Measurements from ENCODE around the gene SLC1A7.

Gene SLC1A7

GRCh38 chr1:53075761-53076163 lies 66.7 kb downstream of the SLC1A7 start:
- POLR2A ChIA-PET, result no interaction called here
- no peak for DNase-seq (ENCODE audit: extremely low spot score)
- TF ChIP-seq CTCF (IDR thresholded peaks at IDR 0.05; ENCODE audit: control extremely low read depth, extremely low read depth, low read depth, missing control alignments), result no peak
- CTCF ChIA-PET, result no interaction called here

DNA sequence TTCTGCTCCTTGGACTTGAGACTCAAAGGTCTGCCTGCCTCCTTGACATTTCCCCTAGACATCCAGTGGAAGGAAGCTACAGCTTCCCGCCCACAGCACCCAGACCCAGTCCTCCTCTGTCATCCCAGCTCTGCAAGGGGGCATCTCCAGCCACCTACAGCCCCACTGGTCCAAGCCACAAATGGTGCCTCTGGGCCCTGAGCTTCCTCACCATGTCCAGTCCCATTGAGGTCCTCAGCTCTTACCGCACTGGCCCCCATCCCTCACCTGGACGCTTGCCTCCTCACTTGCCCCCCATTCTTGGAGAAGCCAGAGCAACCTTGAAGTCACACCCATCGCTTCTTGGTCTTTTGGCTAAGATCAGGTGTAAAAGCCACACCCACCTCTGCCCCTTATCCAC lies 67.2 kb downstream of the SLC1A7 start:
- no peak for DNase-seq (ENCODE audit: extremely low spot score)
- ChIA-PET POLR2A (no interaction called here), CTCF (no interaction called here)
- no peak for TF ChIP-seq CTCF (IDR thresholded peaks at IDR 0.05; ENCODE audit: control extremely low read depth, extremely low read depth, low read depth, missing control alignments)

- no peak for TF ChIP-seq CTCF (IDR thresholded peaks at IDR 0.05; ENCODE audit: control extremely low read depth, extremely low read depth, low read depth, missing control alignments)
- CTCF ChIA-PET, result no interaction called here
- no peak for DNase-seq (ENCODE audit: extremely low spot score)
- POLR2A ChIA-PET, result no interaction called here
Measured at GRCh38 chr1:53074313-53075154, 67.9 kb downstream of the SLC1A7 start.

DNA sequence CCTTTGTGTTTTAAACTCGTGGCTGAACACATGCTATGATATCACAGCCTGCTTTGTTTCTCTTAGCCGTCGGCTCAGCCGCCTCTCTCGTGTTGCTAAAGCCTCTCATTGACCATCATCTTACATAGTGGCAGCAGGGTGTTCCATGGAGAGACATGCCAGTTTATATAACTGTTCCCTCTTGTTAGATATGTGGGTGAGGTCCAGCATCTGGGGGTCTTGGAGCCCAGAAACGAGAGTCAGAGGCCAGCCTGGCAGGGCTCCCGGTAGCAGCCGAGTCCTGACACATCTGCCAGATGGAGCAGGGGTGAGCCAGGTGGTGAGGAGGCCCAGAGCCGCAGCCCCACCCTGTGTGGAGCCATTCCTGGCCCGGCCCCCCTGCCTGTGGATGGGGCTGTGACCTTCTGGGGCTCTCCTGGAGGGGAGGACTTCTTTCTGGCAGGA lies 68.5 kb downstream of the SLC1A7 start:
- ChIA-PET POLR2A (no interaction called here), CTCF (no interaction called here)
- TF ChIP-seq CTCF (IDR thresholded peaks at IDR 0.05; ENCODE audit: control extremely low read depth, extremely low read depth, low read depth, missing control alignments), result no peak
- no peak for DNase-seq (ENCODE audit: extremely low spot score)

DNA sequence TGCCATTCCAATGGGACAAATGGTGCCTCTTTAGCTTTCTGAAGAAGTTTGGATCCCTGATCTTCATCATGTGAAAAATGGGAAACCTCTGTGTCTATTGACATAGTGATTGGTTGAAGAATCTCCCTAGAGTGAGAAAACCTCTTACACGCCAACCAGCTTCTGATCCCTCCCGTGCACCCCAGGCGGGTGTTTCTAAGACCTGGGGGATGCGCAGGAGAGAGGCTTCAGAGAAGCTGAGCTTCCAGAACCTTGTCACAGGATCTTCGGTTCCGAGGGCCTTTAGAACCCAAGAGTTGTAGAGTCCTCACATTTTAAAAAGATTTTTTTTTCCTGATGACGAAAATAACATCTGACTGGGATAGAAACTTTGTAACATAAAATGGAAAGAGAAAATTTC lies 69.2 kb downstream of the SLC1A7 start:
- ChIA-PET CTCF (no interaction called here), POLR2A (no interaction called here)
- no peak for TF ChIP-seq CTCF (IDR thresholded peaks at IDR 0.05; ENCODE audit: control extremely low read depth, extremely low read depth, low read depth, missing control alignments)
- DNase-seq (ENCODE audit: extremely low spot score), result no peak

DNA sequence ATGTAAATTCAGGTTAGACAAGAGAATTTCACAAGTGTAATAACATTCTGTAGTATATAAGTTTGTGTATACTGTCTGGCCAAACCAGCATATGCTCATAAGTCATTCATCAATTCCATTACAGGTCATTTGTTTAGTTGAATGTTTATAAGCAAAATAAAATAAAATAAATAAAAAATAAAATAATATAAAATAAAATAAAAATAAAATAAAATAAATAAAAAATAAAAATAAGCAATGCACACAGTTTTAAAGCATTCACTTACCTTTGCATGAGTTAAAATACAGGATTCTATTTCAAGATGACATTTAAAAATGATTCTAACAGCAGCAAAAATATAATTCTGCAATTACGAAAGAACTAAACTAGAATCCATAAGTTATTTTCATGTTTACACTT lies 70.5 kb downstream of the SLC1A7 start:
- DNase-seq (ENCODE audit: extremely low spot score), result no peak
- ChIA-PET CTCF (no interaction called here), POLR2A (no interaction called here)
- no peak for TF ChIP-seq CTCF (IDR thresholded peaks at IDR 0.05; ENCODE audit: control extremely low read depth, extremely low read depth, low read depth, missing control alignments)
